Measurements from ENCODE around the gene EIF4E1B. TPM values are rescaled to one million over a fixed set of nuclear protein-coding genes. Genes with fewer than 3 reads are reported as not detected.

EIF4E1B gene
- total and polyA plus RNA-seq, 2 experiments from 2014 or later: 0.17 TPM; not detected in 1

GRCh38 chr5:176644294-176644693, 13.8 kb downstream of the EIF4E1B start:
- H3K9me3 Mint-ChIP-seq: no peaks in the 10 kb centered on the region; the same call in 2 of the 3 replicates
- no peak for ATAC-seq
- Histone ChIP-seq H3K27ac (ENCODE audit: low read depth) (no peak overlapping the region), H3F3A (replicated peaks; ENCODE audit: low read depth) (0 out of 2 replicates have a peak, but pooled peaks cover 5% of the 10 kb centered on the region), H3K4me1 (ENCODE audit: insufficient read depth) (peaks cover 11% of the 10 kb centered on the region), H2AFZ (no peak overlapping the region; the same call in 1 of the 2 replicates), H3K27me3 (ENCODE audit: insufficient read depth) (no peaks in the 10 kb centered on the region), H3K9me2 (ENCODE audit: insufficient read depth) (no peaks in the 10 kb centered on the region), H3K36me3 (ENCODE audit: insufficient read depth) (no peaks in the 10 kb centered on the region), H4K20me1 (replicated peaks; ENCODE audit: insufficient read depth) (no peaks in the 10 kb centered on the region), H3K79me2 (replicated peaks; ENCODE audit: insufficient read depth) (peaks cover 11% of the 10 kb centered on the region), H3K4me3 (no peak overlapping the region), H3K4me2 (no peak overlapping the region)
- no peak for DNase-seq (ENCODE audit: low spot score)
- no peak overlapping the region for H3K4me3 Mint-ChIP-seq
- H3K4me1 Mint-ChIP-seq: peaks cover 35% of the 10 kb centered on the region
- TF ChIP-seq, protein P1, sequence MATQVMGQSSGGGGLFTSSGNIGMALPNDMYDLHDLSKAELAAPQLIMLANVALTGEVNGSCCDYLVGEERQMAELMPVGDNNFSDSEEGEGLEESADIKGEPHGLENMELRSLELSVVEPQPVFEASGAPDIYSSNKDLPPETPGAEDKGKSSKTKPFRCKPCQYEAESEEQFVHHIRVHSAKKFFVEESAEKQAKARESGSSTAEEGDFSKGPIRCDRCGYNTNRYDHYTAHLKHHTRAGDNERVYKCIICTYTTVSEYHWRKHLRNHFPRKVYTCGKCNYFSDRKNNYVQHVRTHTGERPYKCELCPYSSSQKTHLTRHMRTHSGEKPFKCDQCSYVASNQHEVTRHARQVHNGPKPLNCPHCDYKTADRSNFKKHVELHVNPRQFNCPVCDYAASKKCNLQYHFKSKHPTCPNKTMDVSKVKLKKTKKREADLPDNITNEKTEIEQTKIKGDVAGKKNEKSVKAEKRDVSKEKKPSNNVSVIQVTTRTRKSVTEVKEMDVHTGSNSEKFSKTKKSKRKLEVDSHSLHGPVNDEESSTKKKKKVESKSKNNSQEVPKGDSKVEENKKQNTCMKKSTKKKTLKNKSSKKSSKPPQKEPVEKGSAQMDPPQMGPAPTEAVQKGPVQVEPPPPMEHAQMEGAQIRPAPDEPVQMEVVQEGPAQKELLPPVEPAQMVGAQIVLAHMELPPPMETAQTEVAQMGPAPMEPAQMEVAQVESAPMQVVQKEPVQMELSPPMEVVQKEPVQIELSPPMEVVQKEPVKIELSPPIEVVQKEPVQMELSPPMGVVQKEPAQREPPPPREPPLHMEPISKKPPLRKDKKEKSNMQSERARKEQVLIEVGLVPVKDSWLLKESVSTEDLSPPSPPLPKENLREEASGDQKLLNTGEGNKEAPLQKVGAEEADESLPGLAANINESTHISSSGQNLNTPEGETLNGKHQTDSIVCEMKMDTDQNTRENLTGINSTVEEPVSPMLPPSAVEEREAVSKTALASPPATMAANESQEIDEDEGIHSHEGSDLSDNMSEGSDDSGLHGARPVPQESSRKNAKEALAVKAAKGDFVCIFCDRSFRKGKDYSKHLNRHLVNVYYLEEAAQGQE (IDR thresholded peaks at IDR 0.05; ENCODE audit: unreplicated experiment): no peak
- TF ChIP-seq ZNF462 (CRISPR knock-in tag; IDR thresholded peaks at IDR 0.05) (no peak), EZH2phosphoT487 (IDR thresholded peaks at IDR 0.05; ENCODE audit: unreplicated experiment) (no peak), NANOG (IDR thresholded peaks at IDR 0.05; ENCODE audit: borderline replicate concordance) (no peak), POLR2AphosphoS5 (IDR thresholded peaks at IDR 0.05; ENCODE audit: low read depth) (no peak), ZNF331 (CRISPR knock-in tag; IDR thresholded peaks at IDR 0.05; ENCODE audit: low read depth) (no peak), CTCF (conservative IDR thresholded peaks at IDR 0.05; ENCODE audit: low read depth in 2 of 2) (no peak), EZH2 (IDR thresholded peaks at IDR 0.05; ENCODE audit: low read depth, unreplicated experiment) (no peak)
- H3K27me3 Mint-ChIP-seq (ENCODE audit: insufficient read depth, low read depth, poor library complexity): peaks cover 12% of the 10 kb centered on the region
- no peak overlapping the region for H3K27ac Mint-ChIP-seq
- no peaks in the 10 kb centered on the region for H3K36me3 Mint-ChIP-seq (ENCODE audit: low read depth)
